ENCODE data around the gene TOMM22.

Gene TOMM22

DNA sequence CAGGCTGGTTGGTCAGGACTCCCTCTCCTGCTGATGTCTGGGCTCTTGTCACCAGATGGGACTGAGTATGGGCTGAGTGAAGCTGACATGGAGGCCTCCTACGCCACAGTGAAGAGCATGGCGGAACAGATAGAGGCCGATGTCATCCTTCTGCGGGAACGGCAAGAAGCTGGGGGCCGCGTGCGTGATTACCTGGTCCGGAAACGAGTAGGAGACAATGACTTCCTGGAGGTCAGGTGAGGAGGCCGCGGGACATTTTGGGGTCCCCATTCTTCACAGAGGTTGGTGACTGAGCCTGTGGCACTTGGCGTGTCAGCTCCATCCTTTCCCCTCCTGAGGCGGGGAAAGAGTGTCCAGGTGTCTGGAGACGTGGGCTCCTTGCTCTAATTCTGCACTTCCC lies 34.1 kb downstream of the TOMM22 start:
- no peak for DNase-seq

DNA sequence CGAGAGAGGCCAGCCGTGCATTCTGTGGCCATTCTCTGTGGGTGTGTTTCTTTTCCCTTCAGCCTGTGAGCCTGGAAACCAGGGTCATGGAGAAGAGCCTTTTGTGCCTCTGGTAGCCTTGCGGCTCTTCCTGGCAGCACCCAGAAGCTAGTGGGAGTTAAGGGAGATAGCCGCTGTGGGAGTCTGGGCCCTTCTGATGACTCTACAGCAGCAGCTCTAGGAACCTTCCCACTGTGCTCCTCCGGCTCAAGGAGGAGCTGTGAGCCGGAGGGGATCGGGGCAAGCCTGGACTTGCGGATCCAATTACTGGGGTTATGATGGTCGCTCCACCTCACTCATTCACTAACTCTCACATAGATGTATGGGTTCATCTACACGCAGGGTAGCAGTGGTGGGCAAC lies 34.5 kb downstream of the TOMM22 start:
- no peak for DNase-seq

DNA sequence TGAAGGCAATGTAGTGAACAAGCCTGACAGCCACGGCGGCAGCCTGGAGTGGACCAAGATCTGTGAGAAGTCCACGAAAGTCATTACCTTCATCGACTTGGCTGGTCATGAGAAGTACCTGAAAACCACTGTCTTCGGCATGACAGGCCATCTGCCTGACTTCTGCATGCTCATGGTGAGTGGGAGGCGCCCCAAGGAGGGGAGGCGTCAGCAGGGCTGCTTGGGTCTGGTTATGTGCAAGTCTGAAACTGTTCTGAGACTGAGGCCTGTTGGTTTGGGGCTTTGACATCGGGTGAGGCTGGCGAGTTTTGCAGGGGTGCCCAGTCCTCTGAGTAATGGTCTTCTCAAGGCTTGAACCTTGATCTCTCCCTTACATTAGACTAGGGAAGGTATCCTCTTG lies 35.1 kb downstream of the TOMM22 start:
- no peak for DNase-seq

DNA sequence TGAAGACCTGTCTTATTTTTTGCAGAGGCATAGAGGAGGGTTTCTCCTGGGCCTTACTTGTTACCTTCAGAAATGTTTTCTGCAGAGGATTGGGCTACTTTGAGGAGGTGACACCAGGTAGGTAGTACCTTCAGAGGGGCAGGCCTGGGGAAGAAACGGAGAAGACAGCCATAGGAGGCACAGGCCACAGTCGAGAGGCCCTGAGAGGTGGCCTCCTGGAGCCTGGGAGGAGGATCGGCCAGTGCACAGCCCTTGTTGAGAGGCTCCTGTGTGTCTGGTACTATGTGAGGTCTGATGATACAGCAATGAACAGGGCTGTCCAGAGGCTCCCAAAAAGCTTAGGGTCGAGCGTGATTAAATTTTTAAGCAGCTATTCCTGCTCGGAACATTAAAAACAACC lies 35.5 kb downstream of the TOMM22 start:
- DNase-seq: no peak

DNA sequence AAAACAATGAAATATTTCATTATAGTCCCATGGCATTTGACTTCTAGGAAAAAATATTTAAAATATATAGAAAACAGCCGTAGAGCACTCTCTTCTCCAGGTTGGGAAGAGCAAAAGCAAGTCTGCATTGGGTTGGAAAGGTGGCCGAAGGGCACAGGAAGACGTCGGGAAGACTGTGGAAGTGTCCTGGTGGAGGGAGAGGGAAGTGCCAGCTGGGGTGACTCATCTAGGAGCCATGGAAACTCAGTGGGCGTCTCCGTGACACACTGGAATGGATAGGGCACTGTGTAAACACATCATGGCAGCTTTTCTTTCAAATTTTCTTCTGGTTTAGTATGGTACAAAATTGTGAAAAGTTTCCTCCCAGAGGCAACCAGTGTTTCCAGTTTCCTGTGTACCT lies 36.7 kb downstream of the TOMM22 start:
- peak; percentile 22 for DNase-seq

DNA sequence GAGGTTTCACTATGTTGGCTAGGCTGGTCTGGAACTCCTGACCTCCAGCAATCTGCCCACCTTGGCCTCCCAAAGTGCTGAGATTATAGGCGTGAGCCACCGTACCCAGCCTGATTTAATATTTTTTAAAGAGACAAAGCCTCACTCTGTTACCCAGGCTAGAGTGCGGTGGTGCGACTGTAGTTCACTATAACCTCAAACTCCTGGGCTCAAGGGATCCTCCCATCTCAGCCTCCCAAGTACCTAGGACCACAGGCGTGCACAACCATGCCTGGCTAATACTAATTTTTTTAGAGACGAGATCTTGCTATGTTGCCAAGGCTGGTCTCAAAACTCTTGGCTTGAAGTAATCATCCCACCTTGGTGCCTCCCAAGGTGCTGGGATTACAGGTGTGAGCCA lies 37.4 kb downstream of the TOMM22 start:
- DNase-seq: no peak

DNA sequence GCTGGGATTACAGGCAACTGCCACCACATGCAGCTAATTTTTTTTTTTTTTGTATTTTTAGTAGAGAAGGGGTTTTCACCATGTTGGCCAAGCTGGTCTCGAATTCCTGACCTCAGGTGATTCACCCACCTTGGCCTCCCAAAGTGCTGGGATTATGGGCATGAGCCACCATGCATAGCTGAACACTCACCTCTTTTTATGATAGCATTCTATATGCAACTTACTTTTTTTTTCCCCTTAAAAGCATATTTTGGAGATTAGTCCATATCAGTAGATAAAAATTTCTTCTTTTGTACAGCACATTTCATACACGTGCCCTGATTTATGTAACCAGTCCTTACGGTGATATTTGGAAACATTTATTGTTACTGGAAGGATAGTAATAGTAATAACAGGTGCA lies 38.6 kb downstream of the TOMM22 start:
- no peak for DNase-seq

DNA sequence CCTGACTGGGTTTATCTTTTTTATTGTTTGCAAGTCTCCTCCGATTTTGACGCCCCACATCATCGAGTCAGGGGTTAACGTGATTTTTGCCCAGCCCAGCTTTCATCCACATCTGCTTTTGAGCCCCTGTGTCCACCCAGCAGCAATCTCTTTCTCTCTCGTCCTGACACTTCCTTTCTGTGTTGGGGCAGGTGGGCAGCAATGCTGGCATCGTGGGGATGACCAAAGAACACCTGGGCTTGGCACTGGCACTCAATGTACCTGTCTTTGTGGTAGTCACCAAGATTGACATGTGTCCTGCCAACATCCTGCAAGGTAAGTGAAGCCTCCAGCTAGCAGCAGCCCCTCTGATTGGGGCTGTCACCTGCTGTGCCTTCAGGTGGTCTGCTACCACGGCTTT lies 39.8 kb downstream of the TOMM22 start:
- no peak for DNase-seq

DNA sequence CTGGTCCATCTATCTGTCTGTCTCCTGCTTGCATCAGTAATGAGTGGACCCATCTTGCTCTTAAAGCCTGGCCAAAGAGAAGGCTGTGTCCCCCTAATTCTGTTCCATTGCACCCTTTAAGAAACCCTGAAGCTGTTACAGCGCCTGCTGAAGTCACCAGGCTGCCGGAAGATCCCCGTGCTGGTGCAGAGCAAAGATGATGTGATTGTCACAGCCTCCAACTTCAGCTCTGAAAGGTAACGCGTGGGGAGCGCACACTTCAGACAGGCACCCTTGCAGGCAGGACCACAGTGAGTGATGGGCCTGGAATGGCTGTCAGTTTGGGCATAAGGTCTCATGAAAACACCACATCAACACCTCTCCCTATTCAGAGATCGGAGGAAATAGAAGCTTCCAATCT lies 42.4 kb downstream of the TOMM22 start:
- DNase-seq: no peak

DNA sequence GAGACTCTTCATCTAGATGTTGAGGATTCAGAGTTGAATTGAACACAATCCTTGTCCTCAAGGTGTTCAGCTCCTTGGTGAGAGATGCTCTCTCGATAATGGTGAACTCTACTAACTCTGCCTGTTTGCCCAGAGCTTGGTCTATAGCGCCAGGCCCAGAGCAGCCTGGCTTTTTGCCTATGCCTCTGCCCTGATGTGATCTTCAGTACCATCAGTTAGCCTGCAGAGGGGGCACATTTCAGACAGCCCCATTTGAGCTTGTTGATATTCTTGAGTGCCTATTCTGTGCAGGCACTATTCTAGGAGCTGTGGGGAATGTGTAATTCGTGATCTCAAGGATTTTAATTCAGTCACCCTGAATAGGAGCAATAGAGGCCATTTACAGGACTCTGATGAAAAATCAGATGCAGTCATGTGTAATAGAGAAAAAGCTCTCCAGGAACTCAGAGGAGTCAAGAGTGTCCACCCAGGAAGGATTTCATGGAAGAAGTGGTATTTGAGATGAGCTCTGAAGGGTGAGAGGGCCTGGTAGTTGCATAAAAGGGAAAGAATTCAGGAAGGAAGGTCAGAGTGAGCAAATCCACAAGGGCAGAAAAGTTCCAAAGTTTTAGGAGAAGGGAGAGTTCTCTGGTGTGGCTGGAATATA lies 43.3 kb downstream of the TOMM22 start:
- DNase-seq: no peak

DNA sequence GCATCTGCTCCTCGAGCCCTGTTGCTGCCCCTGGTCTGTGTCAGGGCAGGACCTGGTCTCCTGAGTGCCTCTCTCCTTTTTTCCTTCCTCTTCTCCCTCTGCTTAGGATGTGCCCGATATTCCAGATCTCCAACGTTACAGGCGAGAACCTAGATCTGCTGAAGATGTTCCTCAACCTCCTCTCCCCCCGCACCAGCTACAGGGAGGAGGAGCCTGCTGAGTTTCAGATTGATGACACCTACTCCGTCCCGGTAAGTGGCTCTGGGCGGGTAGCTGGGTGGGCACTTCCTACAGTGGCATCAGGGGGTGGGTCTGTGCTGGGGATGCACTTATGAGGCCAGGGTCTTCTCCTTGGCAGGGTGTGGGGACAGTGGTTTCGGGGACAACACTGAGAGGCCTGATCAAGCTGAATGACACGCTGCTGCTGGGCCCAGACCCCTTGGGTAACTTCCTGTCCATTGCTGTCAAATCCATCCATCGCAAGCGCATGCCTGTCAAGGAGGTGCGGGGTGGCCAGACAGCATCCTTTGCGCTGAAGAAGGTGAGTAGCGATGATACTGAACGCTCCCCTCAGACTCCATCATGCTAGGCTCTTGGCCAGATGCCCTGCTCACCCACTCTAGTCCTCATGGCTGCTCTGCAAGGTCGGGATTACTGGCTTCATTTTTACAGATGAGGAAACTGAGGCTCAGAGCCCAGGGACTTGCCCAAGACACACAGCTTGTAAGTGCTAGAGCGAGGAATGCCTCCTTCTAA lies 44.3 kb downstream of the TOMM22 start:
- DNase-seq: no peak

DNA sequence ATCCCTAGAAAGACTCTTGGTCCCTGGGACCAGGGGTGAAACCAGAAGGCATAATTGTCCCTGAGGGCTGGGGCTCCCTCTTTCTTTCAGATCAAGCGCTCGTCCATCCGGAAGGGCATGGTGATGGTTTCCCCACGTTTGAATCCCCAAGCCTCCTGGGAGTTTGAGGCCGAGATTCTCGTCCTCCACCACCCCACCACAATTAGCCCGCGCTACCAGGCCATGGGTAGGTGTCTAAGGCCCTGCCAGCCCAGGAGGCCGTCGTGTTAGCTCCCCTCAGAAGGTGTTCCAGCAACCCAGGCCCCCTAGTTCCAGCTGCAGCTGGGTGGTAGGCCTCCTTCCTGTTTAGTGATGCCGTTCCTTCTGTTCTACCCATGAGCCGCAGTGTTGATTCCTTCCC lies 45.4 kb downstream of the TOMM22 start:
- no peak for DNase-seq

DNA sequence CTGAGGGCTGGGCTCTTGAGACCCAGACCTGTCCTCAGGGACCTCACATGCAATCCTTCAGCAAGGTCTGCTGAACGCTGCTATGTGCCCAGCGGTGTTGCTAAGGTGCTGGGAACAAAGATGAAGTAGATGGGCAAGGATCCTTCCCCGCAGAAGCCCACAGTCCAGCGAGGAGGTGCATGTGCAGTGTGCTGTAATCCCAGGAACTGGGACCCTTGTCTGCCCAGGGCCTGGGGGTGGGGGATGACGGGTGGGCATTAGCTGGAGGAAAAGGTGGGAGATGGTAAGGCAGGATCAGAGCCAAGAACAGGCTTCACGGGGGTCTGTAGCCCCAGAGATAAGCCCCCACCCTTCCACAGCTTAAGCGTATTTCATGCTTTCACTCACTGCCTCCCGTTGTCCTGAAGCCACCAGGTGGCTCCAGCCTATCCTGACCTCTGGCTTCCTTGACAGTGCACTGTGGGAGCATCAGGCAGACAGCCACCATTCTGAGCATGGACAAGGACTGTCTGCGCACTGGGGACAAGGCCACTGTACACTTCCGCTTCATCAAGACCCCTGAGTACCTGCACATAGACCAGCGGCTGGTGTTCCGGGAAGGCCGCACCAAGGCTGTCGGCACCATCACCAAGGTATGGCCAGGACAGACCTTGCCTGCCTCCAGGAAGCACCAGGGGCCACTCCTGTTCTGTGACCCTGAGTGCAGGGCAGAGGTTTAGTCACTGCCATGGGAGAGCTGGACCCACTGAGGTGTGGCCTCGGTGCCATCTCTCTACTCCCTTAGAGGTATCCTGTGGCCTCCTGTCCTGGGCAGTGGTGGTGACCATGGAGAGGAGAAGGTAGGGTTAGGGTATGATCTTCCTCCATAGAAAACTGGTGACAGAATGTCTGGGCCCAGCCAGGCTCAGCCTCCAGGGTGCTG lies 46.0 kb downstream of the TOMM22 start:
- DNase-seq: no peak

DNA sequence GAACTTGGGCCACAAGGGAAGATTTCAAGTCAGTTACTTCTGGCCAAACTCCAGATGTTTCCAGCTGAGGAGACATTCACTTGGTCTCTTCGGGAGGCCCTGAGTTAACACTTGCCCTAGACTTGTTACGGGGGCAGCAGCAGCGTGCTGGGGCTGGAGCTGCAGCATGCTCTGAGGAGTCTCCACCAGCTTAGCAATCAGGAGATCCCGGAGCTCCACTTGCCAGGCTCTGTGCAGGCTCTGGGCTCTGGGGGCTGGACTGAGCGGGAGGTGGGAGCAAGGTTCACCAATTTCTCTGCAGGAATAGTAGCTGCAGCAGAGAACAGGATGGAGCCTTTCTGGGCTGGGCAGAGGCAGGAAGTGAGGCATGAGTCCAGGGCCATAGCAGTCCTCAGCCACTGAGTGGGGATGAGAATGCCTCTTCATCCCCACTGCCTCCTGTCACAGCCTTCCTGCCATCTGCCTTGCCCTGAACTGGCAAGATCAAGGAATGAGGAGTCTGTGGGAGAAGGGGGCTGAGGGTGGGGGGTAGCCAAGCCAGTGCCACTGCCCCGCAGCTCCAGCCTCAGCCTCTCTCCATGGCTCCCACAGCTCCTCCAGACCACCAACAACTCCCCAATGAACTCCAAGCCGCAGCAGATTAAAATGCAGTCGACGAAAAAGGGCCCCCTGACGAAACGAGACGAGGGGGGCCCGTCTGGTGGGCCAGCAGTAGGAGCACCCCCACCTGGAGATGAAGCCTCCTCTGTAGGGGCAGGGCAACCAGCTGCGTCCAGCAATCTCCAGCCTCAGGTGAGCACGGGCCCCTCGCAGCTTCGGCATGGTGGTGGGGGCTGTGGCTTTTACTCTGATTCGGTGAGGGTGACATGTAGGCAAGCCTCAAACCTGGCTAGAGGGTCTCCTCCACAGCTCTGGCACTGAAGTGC lies 47.4 kb downstream of the TOMM22 start:
- no peak for DNase-seq

DNA sequence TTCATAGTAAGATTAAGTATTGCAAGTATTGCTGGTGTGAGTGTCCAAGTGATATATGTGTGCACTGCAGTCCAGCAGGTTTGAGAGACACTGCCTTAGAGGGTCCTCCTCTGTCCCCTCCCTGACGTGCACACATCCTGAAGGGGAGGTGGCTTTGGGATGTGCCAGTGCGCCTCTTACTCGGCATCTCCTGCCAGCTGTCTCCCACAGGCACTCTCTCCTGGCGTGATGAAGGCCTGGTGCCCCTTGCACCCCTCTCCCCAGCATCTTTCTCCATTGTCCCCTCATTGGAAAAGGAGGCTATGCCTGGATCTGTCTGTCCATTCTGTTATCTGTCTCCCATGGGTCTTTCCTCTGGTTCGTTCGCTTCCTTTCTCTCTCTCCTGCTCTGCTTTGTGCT lies 48.2 kb downstream of the TOMM22 start:
- no peak for DNase-seq

DNA sequence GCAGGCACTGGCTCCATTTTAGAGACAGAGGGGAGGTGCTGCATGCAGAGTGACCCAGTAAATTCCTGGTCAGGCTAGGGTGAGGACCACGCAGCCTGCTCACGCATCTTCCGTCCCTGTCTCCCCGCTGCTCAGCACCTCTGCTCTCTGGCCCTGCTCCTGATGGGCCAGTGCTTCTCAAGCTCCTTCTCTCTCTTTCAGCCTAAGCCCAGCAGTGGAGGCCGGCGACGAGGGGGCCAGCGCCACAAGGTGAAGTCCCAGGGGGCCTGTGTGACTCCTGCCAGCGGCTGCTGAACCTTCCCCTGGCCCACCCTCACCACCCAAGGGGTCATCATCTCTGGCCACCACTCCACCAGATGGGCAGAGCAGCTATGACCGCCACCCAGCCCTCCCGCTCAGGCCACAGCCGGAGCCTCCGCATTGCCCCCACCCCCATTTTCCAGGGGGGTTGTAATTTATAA lies 48.7 kb downstream of the TOMM22 start:
- DNase-seq: no peak

DNA sequence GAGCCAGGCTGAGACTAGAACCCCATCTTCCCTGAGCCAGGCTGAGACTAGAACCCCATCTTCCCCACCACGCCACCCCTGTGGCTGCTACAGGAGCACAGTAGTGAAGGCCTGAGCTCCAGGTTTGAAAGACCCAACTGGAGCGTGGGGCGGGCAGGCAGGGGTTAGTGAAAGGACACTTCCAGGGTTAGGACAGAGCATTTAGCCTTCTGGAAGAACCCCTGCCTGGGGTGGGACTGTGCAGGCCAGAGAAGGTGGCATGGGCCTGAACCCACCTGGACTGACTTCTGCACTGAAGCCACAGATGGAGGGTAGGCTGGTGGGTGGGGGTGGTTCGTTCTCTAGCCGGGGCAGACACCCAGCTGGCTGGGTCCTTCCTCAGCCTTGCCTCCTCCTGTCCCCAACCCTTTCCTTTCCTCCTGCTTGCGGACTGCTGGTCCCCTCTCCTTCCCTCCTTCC lies 50.0 kb downstream of the TOMM22 start:
- DNase-seq: no peak

DNA sequence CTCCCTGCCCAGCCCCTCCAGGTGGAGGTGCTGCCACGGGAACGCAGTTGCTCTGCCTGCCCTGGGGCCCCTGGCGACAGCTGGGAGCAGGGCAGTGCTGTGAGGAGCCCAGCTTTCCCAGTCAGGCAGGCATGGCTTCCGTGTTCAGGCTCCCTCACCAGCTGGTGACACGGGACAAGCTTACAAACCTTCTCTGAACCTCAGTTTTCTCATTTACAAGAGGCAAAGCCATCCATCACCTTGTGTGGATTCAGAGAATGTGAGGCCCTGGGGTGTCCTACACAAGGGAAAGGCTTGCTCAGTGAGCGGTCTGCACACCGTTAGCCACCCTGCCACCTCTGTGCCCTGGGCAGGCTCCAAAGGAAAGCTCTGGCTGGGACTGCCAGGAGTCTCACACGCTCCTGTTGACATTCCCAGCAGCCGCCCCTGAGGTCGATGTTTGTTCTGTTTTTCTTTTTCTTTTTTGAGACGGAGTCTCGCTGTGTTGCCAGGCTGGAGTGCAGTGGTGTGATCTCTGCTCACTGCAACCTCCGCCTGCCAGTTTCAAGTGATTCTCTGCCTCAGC lies 50.6 kb downstream of the TOMM22 start:
- DNase-seq: no peak

DNA sequence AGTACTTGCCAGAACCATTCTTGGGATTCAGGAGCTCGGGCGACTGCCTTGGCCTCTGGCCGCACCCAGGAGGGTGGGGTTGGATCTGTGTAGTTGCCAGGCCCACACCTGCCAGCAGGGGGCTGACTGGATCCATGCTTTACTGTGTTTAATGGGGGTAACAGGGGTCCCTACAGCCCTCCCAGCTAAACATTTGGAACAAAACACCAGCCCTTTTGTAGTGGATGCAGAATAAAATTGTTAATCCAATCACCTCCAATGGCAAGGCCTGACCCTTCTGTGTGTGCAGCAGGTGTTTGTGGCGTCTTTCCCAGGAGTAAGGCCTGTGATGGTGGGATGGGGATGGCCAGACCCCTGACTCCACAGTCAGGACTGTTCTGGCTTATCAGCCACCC lies 51.6 kb downstream of the TOMM22 start:
- DNase-seq: no peak

DNA sequence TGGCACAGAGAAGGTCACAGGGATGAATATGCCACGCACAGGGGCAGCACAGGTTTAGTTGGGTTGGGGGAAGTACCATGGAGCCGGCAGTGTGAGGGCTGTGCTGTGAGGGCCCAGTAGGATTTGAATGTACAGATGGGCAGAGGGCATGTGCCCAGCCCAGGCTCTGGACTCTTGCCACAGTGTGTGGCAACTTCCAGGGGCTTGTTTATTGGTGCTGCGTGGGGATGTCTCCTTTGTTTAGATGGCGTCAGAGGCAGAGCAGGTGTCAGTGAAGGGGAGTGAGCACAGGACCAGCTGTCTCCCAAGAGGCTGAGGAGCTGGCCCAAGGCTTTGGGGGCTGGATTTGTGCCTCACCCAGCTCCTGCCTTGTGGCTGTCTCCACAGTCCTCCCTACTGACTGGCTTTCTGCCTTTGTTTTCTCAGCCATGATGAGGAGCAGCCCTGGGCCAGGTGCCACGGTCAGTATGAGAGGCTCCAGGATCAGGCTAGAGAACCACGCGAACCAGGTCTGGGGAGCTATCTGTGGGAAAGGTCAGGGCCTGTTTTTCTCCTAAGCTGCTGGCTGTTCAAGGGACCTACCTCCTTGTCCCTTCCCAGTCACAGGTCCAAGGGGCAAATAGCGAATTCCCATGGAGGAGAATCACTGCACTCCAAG lies 52.1 kb downstream of the TOMM22 start:
- no peak for DNase-seq

DNA sequence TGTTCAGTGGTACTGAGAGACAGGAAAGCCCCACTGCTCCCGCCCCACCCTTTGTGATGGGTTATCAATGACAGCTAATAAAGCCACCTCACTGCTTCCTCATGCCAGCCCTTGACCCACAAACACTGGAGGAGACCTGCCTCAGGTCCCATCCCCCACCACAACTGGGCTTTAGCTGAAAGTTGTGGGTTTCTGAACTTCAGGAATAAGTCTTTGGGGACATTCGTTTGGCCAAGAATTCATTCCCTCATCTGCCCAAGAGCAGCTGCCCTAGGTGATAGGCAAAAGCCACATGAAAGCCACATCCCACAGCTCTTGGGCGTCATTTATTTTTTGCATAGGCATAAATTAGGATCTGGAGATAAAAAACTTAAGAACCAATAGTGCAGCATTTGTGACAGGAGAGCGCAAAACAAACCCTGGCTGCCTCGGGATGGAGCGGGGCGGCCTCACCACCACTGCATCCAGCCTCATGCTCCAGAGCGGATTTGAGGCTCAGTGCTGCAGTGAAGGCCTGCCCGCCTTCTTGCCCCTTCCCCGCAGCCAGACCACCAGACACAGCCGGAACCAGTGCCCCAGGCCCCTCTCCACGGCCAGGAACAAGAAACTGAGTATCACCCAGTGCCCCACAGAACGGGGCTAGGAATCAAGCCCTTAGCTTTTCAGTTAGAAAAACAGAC lies 52.8 kb downstream of the TOMM22 start:
- no peak for DNase-seq
